ENCODE data around the gene PRKAR2A.

DNA sequence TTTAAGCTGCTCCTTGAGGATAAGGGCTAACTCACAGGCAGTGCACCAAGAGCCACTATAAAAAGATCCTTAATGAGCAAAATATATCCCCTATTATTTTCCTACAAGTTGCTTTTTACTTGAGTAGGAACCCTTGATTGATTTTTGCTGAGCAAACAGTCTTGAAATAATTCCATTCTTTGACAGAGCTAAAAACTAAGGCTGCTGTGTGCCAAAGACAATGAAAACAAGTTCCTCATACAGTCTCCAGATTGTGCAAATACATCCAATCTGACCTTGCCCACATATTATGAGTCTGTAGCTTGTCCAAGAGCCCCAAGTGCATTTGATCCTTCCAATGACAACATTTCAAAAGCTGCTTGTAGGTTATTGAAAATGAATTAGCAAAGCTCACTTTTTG is 15.0 kb downstream of the PRKAR2A start:
- TF ChIP-seq YY1 (IDR thresholded peaks at IDR 0.05; ENCODE audit: low read depth) (no peak), PBX3 (IDR thresholded peaks at IDR 0.05) (no peak), USF1 (IDR thresholded peaks at IDR 0.05; ENCODE audit: borderline replicate concordance, low read depth) (no peak), MAX (IDR thresholded peaks at IDR 0.05; ENCODE audit: low read depth) (no peak), EP300 (IDR thresholded peaks at IDR 0.05; ENCODE audit: borderline replicate concordance in 1 of 2, low read depth in 1 of 2, low read length in 1 of 2) (no peak)
- TF ChIP-seq, protein P1, sequence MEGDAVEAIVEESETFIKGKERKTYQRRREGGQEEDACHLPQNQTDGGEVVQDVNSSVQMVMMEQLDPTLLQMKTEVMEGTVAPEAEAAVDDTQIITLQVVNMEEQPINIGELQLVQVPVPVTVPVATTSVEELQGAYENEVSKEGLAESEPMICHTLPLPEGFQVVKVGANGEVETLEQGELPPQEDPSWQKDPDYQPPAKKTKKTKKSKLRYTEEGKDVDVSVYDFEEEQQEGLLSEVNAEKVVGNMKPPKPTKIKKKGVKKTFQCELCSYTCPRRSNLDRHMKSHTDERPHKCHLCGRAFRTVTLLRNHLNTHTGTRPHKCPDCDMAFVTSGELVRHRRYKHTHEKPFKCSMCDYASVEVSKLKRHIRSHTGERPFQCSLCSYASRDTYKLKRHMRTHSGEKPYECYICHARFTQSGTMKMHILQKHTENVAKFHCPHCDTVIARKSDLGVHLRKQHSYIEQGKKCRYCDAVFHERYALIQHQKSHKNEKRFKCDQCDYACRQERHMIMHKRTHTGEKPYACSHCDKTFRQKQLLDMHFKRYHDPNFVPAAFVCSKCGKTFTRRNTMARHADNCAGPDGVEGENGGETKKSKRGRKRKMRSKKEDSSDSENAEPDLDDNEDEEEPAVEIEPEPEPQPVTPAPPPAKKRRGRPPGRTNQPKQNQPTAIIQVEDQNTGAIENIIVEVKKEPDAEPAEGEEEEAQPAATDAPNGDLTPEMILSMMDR (IDR thresholded peaks at IDR 0.05), result no peak
